ENCODE measurements around the gene UBE2D2. TPM values are rescaled to one million over a fixed set of nuclear protein-coding genes. Genes with fewer than 3 reads are reported as not detected.

The UBE2D2 gene
- total and polyA plus RNA-seq, 2 of the 13 experiments (the other 11 are each of a cell fraction or from before 2014, with no cell fraction given) = 79.1 to 109 TPM

- no TSS peak for BruUV-seq (replicated peaks)
- in situ Hi-C loops (cut with HindIII; ENCODE audit: extremely low pct_ligation_motif_present, low pct_unique_long_range_greater_than_20kb) = no loop called here
- CTCF ChIA-PET (ENCODE audit: low intra/inter-chr PET ratio, low total read pairs) = no interaction called here
- ATAC-seq (no peak), DNase-seq (ENCODE audit: low spot score) (no peak), FAIRE-seq (no peak)
- H3K27me3 ChIP-seq (ENCODE audit: control insufficient read depth in 1 of 2, insufficient read depth in 2 of 2, low read length in 2 of 2) = no peaks in the 10 kb centered on the region; a peak in 1 of 5 replicates
- H2AFZ ChIP-seq (ENCODE audit: low read length) = no peak overlapping the region
- peak overlapping the region; percentile 11; the same call in 1 of the 2 replicates for H3K9ac ChIP-seq (ENCODE audit: insufficient read depth, low read depth, low read length)
- H3K36me3 ChIP-seq (replicated peaks in 1 of 2; ENCODE audit: control insufficient read depth in 1 of 2, insufficient read depth in 2 of 2, low read length in 2 of 2) = peaks cover 0 to 4% of the 10 kb centered on the region in 2 experiments; a peak in 3 of 5 replicates
- TF ChIP-seq ZNF547 (CRISPR knock-in tag; IDR thresholded peaks at IDR 0.05) (no peak), CEBPB (IDR thresholded peaks at IDR 0.05; ENCODE audit: borderline replicate concordance, low read depth, low read length) (no peak), STAT6 (CRISPR knock-in tag; IDR thresholded peaks at IDR 0.05; ENCODE audit: borderline replicate concordance) (no peak), CBX2 (IDR thresholded peaks at IDR 0.05; ENCODE audit: low read depth, low read length) (no peak), CBX2 (CRISPR knock-in tag; IDR thresholded peaks at IDR 0.05; ENCODE audit: low read depth) (no peak), ZNF746 (CRISPR knock-in tag; IDR thresholded peaks at IDR 0.05) (no peak), NONO (IDR thresholded peaks at IDR 0.05) (no peak), NONO (CRISPR knock-in tag; conservative IDR thresholded peaks at IDR 0.05) (no peak), TIGD3 (CRISPR knock-in tag; IDR thresholded peaks at IDR 0.05; ENCODE audit: borderline replicate concordance) (no peak)
- H3K79me2 ChIP-seq (ENCODE audit: insufficient read depth, low read length) = peaks cover 87% of the 10 kb centered on the region
- 79% methylated on average over 5 of the region's 5 CpGs for WGBS (ENCODE audit: low lambda C conversion rate)
- H3K4me3 ChIP-seq (replicated peaks in 1 of 3; ENCODE audit: insufficient read depth in 1 of 3, low read depth in 2 of 3, low read length in 3 of 3) = peak overlapping the region in 1 of 3 experiments; percentile 57; a peak in 1 of 6 replicates
- POLR2A ChIA-PET = interaction anchor here (2.8 to 4.1 kb wide), 2 partner anchors 15 to 17 kb away, joined by 10 to 34 read pairs; no protein-coding TSS in a partner anchor
- H3K9me3 ChIP-seq (ENCODE audit: low read length) = no peaks in the 10 kb centered on the region
- H3K27ac ChIP-seq (ENCODE audit: extremely low read length, insufficient read depth, low read length) = peak overlapping the region; percentile 17
- intact Hi-C loops (cut with micrococcal nuclease; ENCODE audit: unreplicated experiment) = loop anchor here (5.0 kb wide), 1 partner anchor 94 kb away; no protein-coding TSS in a partner anchor
- H3K4me1 ChIP-seq (ENCODE audit: insufficient read depth, low read length) = peaks cover 67% of the 10 kb centered on the region
- H3K4me2 ChIP-seq (ENCODE audit: low read depth, low read length) = peak overlapping the region; percentile 90
- H4K20me1 ChIP-seq (ENCODE audit: insufficient read depth, low read length) = peaks cover 61% of the 10 kb centered on the region
Measured at GRCh38 chr5:139652788-139653241, 91.7 kb downstream of the UBE2D2 start.
